ENCODE data around the gene MMP25. TPM values are rescaled to one million over a fixed set of nuclear protein-coding genes. Genes with fewer than 3 reads are reported as not detected.

The MMP25 gene
- total and polyA plus RNA-seq, 10 of the 15 experiments (the other 5 are each of a cell fraction or from before 2014, with no cell fraction given): 0.03 to 0.36 (median 0.13) TPM; not detected in 1

DNA sequence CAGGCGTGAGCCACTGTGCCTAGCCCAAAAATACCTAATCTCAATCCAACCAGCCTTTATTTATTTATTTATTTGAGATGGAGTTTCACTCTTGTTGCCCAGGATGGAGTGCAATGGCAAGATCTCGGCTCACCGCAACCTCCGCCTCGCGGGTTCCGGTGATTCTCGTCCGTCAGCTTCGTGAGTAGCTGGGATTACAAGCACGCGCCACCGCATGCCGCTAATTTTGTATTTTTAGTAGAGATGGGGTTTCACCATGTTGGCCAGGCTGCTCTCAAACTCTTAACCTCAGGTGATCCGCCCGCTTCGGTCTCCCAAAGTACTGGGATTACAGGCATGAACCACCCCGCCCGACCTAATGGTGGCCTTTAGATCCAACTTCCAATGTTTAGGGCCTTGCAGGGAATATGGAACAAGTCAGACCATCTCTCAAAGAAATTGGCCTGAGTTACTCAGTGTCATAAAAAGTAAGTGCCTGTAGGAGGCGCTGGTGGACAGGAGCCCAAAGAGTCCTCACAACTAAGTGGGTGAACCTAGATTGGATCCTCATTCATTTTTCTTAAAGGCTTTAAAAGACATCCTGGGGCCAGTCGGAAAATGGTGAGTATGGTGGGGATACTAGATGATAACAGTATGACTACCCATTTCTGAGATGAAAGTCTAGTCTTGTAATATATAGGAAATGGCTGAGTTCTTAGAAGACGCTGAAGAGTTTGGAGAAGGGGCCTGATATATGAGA, 48.1 kb downstream of the MMP25 start (continued):
- TF ChIP-seq MEF2B (IDR thresholded peaks at IDR 0.05; ENCODE audit: partially characterized antibody, poor library complexity, severe bottlenecking): no peak
- no peak for TF ChIP-seq MTA2 (IDR thresholded peaks at IDR 0.05; ENCODE audit: low read depth)
- TF ChIP-seq, protein P1, sequence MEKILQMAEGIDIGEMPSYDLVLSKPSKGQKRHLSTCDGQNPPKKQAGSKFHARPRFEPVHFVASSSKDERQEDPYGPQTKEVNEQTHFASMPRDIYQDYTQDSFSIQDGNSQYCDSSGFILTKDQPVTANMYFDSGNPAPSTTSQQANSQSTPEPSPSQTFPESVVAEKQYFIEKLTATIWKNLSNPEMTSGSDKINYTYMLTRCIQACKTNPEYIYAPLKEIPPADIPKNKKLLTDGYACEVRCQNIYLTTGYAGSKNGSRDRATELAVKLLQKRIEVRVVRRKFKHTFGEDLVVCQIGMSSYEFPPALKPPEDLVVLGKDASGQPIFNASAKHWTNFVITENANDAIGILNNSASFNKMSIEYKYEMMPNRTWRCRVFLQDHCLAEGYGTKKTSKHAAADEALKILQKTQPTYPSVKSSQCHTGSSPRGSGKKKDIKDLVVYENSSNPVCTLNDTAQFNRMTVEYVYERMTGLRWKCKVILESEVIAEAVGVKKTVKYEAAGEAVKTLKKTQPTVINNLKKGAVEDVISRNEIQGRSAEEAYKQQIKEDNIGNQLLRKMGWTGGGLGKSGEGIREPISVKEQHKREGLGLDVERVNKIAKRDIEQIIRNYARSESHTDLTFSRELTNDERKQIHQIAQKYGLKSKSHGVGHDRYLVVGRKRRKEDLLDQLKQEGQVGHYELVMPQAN (conservative IDR thresholded peaks at IDR 0.05): no peak
- no peak for TF ChIP-seq SREBF1 (IDR thresholded peaks at IDR 0.05; ENCODE audit: low read length)
- TF ChIP-seq, protein P2, sequence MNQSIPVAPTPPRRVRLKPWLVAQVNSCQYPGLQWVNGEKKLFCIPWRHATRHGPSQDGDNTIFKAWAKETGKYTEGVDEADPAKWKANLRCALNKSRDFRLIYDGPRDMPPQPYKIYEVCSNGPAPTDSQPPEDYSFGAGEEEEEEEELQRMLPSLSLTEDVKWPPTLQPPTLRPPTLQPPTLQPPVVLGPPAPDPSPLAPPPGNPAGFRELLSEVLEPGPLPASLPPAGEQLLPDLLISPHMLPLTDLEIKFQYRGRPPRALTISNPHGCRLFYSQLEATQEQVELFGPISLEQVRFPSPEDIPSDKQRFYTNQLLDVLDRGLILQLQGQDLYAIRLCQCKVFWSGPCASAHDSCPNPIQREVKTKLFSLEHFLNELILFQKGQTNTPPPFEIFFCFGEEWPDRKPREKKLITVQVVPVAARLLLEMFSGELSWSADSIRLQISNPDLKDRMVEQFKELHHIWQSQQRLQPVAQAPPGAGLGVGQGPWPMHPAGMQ (IDR thresholded peaks at IDR 0.05; ENCODE audit: borderline replicate concordance): no peak
- TF ChIP-seq NFXL1 (IDR thresholded peaks at IDR 0.05; ENCODE audit: borderline replicate concordance): no peak
- TF ChIP-seq, protein P3, sequence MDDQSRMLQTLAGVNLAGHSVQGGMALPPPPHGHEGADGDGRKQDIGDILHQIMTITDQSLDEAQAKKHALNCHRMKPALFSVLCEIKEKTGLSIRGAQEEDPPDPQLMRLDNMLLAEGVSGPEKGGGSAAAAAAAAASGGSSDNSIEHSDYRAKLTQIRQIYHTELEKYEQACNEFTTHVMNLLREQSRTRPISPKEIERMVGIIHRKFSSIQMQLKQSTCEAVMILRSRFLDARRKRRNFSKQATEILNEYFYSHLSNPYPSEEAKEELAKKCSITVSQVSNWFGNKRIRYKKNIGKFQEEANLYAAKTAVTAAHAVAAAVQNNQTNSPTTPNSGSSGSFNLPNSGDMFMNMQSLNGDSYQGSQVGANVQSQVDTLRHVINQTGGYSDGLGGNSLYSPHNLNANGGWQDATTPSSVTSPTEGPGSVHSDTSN (IDR thresholded peaks at IDR 0.05; ENCODE audit: insufficient replicate concordance, low read depth, low read length): no peak
- TF ChIP-seq RAD21 (IDR thresholded peaks at IDR 0.05; ENCODE audit: insufficient read depth, low read depth, low read length): peak; percentile 63
- no peak for TF ChIP-seq PAX8 (IDR thresholded peaks at IDR 0.05)
